HG03045 (cell line): ENCODE measurements around the gene SRGAP1.
"Not testable (repeated sequence)": the region's sequence is repeated elsewhere in the genome, so short reads cannot be mapped to it uniquely, and the experiment has no call there.

ENCODE experiments used
- ATAC-seq: cut with Tn5 transposase; IDR thresholded peaks from one replicate; pipeline ENCODE4 v1.9.1; 2021; ENCODE audit warnings: mild to moderate bottlenecking, moderate library complexity; ENCODE audit not compliant: unreplicated experiment

Gene SRGAP1

DNA sequence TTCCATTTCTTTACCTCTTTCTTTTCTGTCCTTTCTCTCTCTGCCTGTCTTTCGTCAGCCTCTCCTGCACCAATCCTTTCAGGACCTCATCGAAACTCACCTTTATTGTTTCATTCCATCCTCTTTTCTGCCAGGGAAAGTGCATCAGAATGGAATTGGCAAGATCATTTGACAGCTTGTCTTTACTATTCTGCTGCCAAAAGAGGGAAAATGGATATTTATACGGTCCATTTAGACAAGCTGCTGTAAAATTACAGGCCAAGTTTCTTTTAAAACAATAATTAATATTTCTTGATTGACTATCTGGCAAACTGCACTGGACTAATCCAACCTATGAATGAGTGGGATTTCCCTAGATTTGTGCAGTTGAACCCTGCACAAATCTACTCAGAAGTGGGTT, 7.6 kb upstream of the SRGAP1 start:
- ATAC-seq = no peak

DNA sequence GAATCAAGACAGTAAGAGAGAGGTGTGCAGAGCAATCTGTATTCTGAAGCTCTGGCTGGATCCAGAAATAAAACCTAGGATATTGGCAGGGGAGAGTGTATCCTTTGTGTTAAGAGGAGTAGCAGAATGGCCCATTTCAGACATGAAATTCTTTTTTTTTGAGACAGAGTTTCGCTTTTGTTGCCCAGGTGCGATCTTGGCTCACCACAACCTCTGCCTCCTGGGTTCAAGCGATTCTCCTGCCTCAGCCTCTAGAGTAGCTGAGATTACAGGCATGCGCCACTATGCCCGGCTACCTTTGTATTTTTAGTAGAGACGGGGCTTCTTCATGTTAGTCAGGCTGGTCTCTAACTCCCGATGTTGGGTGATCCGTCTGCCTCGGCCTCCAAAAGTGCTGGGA, 6.1 kb upstream of the SRGAP1 start:
- ATAC-seq = no peak

DNA sequence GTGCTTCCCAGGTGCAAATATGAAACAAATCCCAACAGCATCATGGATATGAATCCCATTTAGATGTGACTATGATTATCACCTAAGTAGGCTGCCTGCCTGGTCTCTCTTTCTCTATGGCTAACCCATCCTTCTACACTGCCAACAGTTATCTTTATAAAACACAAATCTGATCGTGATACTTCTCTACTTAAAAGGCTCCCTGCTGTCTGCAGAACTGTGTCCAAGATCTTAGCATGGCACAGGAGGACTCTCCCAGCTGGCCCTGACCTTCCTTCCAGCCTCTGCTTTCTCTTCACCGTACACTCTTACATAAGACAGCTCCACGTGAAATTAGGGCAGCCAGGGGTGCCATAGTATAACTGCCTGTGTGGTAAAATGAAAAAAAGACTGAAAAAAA, 3.5 kb upstream of the SRGAP1 start:
- no peak for ATAC-seq

DNA sequence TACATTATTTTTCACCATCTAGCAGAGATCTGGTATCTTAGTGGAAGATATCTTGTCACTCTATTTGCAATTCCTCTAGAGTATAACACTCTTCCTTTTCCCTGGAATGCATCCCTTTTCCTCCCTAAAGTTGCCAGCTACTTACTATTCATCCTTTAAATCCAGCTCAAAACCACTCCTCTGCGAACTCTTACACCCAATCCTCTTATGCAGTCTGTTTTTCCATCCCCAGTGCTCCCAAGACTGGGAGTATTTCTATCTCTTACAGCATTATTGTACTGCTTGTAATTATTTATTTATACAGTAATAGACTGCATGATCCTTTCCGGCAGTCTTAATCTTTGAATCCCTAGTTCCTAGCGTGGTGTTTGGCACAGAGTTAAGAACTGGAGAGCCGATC, 2.9 kb upstream of the SRGAP1 start:
- ATAC-seq = no peak

DNA sequence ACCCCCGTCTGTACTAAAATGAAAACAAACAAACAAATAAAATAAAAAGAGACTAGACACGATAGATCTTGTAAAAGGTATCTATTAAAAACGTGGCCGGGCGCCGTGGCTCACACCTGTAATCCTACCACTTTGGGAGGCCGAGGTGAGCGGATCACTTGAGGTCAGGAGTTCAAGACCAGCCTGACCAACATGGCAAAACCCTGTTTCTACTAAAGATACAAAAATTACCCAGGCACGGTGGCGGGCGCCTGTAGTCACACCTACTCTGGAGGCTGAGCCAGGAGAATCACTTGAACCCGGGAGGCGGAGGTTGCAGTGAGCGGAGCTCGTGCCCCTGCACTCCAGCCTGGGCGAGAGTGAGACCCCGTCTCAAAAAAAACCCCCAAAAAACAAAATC, 1.8 kb upstream of the SRGAP1 start:
- not testable (repeated sequence) for ATAC-seq

- ATAC-seq = no peak
Measured at GRCh38 chr12:63843254-63843720, 1.2 kb upstream of the SRGAP1 start.

- peak; percentile 95 for ATAC-seq
Measured at GRCh38 chr12:63843721-63844390, 644 bp upstream of the SRGAP1 start.

- no peak for ATAC-seq
Measured at GRCh38 chr12:63845726-63846125, 1.2 kb downstream of the SRGAP1 start.

- no peak for ATAC-seq
Measured at GRCh38 chr12:63846238-63846967, 1.9 kb downstream of the SRGAP1 start.

GRCh38 chr12:63848450-63848849, 4.0 kb downstream of the SRGAP1 start:
- no peak for ATAC-seq

- no peak for ATAC-seq
Measured at GRCh38 chr12:63849106-63849620, 4.7 kb downstream of the SRGAP1 start.

- no peak for ATAC-seq
Measured at GRCh38 chr12:63849641-63850040, 5.1 kb downstream of the SRGAP1 start.

DNA sequence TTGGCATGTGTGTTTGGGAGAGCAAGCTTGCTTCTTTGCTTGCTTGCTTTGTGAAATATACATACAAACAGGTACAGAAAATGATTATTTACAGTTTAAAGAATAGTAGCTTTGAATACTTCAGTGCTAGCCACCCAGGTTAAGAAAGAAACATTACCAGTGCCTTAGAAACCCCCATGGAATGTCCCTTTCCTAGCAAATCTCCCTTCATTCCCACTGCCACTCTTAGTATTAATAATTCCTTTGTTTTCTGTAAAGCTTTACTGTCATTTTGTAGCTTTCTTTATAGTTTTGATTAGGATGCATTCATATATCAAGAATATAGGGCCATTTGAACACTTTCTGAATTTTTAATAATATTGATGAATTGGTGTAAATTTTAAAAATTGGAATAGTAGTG, 9.5 kb downstream of the SRGAP1 start:
- no peak for ATAC-seq

- ATAC-seq = no peak
Measured at GRCh38 chr12:63855299-63855698, 10.8 kb downstream of the SRGAP1 start.

DNA sequence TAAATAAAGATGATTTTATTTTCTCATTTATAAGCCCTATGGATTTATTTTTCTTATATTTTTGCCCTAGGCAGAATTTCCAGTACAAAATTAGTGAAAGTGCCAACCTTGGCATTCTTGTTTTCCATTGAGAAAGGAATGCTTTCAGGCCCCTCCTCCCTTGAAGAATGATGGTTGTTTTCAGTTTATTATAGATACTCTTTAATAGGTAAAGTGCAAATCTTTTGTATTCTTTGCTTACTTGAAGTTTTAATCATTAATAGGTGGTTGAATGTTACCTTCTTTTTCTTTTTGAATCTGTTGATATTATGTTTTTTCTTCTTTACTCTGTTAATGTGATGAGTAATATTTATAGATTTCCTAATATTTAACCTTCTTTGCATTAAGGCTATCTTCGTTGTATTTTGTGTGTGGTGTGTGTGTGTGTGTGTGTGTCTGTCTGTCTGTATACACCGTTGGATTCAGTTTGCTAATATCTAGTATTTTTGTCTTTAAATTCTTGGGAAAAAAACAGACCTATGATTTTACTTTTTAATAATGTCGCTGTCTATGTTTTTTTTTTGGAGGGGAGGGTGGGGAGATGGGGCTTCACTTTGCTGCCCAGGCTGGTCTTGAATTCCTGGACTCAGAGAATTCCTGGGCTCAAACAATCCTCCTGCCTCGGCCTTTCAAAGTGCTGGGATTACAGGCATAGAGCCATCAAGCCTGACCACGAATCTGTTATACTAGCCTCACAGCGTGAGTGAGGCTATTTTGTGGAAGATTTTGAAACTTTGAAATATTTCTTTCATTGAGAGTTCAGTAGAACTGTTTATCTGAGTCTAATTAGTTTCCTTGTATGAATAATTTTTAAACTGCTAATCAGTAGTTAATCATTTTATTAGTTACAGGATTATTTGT, 13.5 kb downstream of the SRGAP1 start:
- no peak for ATAC-seq

GRCh38 chr12:63859880-63860279, 15.4 kb downstream of the SRGAP1 start:
- ATAC-seq = not testable (repeated sequence)

GRCh38 chr12:63862187-63862968, 17.9 kb downstream of the SRGAP1 start:
- no peak for ATAC-seq

DNA sequence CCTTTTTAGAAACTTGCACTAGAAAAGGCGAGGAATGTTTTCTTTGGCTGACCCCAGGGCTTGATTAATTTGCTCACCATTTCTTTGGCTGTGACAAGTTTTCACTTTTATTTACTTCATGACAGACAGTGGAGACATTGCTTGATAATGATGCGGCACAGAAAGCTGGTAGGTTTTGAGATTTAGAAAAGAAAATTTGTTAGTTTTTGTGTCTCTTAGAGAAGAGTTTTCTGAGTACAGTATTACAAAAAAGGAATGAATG, 18.4 kb downstream of the SRGAP1 start:
- no peak for ATAC-seq

DNA sequence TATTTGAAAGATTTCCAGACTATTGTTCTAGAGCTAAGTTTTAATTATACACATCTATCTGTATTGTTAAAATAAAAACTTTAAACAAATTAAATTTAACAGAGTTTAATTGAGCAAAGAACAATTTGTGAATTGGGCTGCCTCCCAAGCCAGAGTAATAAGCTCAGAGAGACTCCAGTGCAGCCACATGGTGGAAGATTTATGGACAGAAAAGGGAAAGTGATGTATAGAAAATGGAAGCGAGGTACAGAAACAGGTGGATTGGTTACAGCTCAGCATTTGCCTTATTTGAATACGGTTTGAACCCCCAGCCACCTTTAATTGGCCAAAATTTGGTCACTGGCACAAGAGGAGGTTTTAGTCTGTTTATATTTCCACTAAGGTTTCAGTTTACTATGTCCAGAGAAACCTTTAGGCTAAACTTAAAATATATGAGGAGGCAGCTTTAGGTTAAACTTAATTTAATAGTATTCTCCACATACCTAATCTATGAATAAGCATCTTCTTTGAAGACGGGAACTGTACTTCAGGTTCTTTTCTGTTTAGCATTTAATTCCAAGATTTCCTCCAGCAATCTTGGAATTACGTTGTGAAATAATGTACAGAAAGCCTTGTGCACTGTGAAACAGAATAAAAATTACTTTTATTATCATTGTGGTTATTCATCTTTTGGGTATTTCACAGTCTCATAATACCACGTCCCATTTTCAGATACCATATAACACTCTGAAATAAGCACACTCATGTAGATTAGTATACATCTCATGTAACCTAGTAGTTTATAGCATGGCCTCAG, 19.4 kb downstream of the SRGAP1 start:
- ATAC-seq = no peak

DNA sequence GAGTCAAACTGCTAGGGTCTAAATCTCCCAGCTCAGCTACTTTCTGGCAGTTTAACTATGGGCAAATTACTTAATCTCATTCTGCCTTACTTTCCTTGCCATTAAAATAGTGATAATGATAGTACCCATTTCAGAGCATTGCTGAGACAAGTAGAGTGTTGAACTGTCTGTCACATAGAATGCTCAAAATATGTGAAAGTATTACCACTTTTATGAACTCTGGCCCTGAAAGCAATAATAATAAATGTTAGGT, 19.9 kb downstream of the SRGAP1 start:
- no peak for ATAC-seq
